ENCODE data around the gene TGFBRAP1.

- TF ChIP-seq EZH2phosphoT487 (IDR thresholded peaks at IDR 0.05; ENCODE audit: borderline replicate concordance, low read length) = no peak
- TF ChIP-seq, protein P1, sequence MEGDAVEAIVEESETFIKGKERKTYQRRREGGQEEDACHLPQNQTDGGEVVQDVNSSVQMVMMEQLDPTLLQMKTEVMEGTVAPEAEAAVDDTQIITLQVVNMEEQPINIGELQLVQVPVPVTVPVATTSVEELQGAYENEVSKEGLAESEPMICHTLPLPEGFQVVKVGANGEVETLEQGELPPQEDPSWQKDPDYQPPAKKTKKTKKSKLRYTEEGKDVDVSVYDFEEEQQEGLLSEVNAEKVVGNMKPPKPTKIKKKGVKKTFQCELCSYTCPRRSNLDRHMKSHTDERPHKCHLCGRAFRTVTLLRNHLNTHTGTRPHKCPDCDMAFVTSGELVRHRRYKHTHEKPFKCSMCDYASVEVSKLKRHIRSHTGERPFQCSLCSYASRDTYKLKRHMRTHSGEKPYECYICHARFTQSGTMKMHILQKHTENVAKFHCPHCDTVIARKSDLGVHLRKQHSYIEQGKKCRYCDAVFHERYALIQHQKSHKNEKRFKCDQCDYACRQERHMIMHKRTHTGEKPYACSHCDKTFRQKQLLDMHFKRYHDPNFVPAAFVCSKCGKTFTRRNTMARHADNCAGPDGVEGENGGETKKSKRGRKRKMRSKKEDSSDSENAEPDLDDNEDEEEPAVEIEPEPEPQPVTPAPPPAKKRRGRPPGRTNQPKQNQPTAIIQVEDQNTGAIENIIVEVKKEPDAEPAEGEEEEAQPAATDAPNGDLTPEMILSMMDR (conservative IDR thresholded peaks at IDR 0.05; ENCODE audit: low read depth, low read length) = no peak
These were observed 5.9 kb upstream of the TGFBRAP1 start for GRCh38 chr2:105335469-105335868.

Measured in PC-3 (cell line).